Measurements from ENCODE around the gene PWWP2B. TPM values are rescaled to one million over a fixed set of nuclear protein-coding genes. Genes with fewer than 3 reads are reported as not detected.

Gene PWWP2B
- total and polyA plus RNA-seq, 7 experiments from 2014 or later, result 1.5 to 22.2 (median 11.5) TPM

DNA sequence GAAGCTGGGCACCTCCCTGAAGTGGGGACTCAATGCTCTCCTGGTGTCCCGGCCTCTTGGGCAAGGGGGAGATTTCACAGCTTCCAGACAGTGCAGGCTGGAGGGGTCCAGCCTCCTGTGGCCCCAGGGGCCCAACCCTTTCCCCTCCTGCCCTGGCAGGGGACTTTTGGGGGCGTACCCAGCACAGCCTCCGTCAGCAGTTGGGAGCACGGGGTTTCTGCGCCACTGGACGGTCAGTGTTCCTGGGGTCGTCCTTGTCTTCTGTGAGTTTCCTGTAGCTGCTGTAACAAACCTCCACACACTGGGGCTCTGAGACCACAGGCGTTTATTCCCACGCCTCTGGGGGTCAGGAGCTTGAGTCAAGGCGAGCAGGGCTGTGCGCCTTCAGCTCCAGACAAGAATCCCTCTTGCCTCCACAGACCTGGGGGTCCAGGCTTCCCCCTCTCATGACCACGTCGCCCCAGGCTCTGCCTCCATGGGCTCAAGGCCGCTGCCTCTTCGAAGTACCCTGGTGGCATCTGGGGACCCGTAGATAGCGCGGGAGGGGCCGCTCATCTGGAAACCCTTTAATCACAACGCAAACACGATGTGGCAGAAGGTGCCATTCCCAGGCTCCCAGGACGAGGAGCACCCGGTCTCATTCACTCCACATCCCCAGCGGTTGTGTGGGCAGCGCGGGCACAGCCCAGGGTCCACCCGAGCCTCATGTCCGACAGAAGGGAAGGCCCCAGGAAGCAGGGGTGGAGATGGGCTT is 14.0 kb downstream of the PWWP2B start:
- peaks cover 0 to 10% (median 2%) of the 10 kb centered on the region in 5 donors for H3K36me3 Mint-ChIP-seq
- Histone ChIP-seq H3K36me3 (ENCODE audit: control insufficient read depth in 2 of 3, insufficient read depth in 3 of 3, low read length in 3 of 3) (peaks cover 0 to 39% (median 0%) of the 10 kb centered on the region in 3 experiments), H3K4me3 (ENCODE audit: low read length) (no peak overlapping the region), H3K27ac (ENCODE audit: low read depth, low read length) (no peak overlapping the region), H3K9me3 (ENCODE audit: control insufficient read depth in 2 of 3, low read length in 3 of 3) (no peaks in the 10 kb centered on the region), H3K4me1 (ENCODE audit: control insufficient read depth in 2 of 2, insufficient read depth in 2 of 2, low read length in 2 of 2) (peaks cover 0 to 15% of the 10 kb centered on the region in 2 donors), H3K27me3 (ENCODE audit: control insufficient read depth in 2 of 2, insufficient read depth in 2 of 2, low read length in 2 of 2) (no peaks in the 10 kb centered on the region)
- no peak overlapping the region for H3K4me3 Mint-ChIP-seq
- ATAC-seq (no peak), DNase-seq (no peak)
- intact Hi-C loops (cut with micrococcal nuclease), result no loop called here
- ChIA-PET POLR2A (interaction anchor here (1.4 kb wide), 1 partner anchor 11 kb away, joined by 3 read pairs; no protein-coding TSS in a partner anchor), CTCF (interaction anchor here (0.8 kb wide), 1 partner anchor 37 kb away, joined by 3 read pairs; no protein-coding TSS in a partner anchor)
- H3K27me3 Mint-ChIP-seq, result no peaks in the 10 kb centered on the region
- peaks cover 3 to 43% (median 23%) of the 10 kb centered on the region in 7 donors for H3K4me1 Mint-ChIP-seq
- H3K27ac Mint-ChIP-seq, result no peak overlapping the region
- no peaks in the 10 kb centered on the region for H3K9me3 Mint-ChIP-seq

DNA sequence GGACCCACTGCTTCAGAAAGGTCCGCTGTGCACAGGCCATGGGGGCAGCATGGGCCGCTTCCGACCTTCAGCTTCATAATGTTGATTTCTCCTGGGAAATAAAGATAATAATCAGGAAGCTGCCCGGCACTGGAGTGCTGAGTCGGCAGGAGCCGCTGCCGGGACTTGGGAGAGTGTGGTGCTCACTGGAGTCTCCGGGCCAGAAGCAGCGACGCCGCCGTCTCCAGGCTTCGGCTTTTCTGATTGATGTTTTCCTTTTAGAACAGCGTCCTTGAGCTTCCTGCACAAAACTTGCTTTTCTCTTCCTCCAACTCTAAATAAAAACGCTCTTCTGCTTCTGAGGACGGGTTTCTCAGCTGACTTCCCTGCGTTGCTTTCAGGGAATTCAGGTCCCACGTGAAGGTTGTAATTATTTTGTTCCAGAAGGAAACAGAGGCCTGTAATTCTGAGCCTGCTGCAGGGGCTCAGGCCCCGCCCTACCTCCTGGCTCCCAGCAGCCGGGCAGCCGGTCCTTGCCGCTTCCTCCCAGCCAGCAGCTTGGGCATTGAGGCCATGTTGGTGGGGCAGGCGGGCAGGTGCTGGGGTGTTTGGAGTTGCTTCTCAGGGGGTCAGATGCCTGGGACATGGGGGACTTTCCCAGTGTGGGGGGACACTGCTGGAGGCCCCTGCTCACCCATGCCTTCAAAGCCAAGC is 14.7 kb downstream of the PWWP2B start:
- POLR2A ChIA-PET, result interaction anchor here (1.4 kb wide), 1 partner anchor 11 kb away, joined by 3 read pairs; no protein-coding TSS in a partner anchor
- H3K4me1 Mint-ChIP-seq, result peaks cover 3 to 36% (median 23%) of the 10 kb centered on the region in 7 donors

DNA sequence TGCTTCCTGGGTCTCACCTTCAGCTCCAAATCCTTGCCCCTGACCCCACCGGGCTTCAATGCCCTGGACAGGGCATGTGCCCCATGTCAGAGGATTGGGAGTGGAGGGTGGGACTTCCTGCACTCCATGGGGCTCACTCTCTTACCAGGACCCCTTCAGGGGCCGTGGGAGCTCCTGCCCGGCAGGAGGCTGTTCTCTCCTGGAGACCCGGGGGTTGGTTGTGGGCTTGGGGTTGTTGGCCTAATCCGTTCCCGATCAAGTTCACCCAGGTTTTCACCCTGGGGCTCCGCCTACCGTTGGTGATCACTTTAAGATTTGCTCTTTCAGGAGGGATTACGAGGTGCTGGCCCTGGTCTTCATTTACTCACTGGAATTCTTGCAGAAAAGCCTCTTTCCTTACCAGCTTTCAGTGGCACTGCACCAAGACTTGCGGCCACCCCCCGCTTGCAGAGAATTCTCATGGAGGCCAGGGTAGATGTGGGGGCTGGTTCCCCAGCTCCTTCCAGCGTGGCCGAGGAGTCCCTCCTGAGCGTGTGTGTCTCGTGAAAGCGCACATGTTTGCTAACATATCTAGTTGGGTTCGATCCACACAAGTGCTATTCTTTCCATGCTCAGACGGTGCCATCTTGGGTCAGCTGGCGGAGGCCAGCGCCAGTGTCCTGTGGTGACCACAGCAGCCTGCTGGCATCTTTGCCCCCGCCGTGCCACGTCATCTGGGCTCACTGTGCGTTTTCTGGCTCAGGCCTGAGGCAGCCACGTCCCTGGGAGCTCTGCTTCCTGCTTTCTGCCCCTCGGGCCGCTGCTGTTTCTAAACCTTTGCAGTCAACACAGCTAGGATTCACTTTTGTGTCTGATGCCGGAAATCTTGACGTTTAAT is 15.6 kb downstream of the PWWP2B start:
- H3K9me3 Mint-ChIP-seq, result no peaks in the 10 kb centered on the region
- H3K9me3 ChIP-seq (ENCODE audit: control insufficient read depth in 2 of 3, low read length in 3 of 3), result no peaks in the 10 kb centered on the region
- no peak overlapping the region for H3K4me3 ChIP-seq (ENCODE audit: low read length)
- H3K27me3 Mint-ChIP-seq, result no peaks in the 10 kb centered on the region
- H3K27me3 ChIP-seq (ENCODE audit: control insufficient read depth in 2 of 2, insufficient read depth in 2 of 2, low read length in 2 of 2), result no peaks in the 10 kb centered on the region
- intact Hi-C loops (cut with micrococcal nuclease), result no loop called here
- peaks cover 0 to 9% (median 2%) of the 10 kb centered on the region in 5 donors for H3K36me3 Mint-ChIP-seq
- peaks cover 0 to 25% (median 0%) of the 10 kb centered on the region in 3 experiments for H3K36me3 ChIP-seq (ENCODE audit: control insufficient read depth in 2 of 3, insufficient read depth in 3 of 3, low read length in 3 of 3)
- H3K27ac ChIP-seq (ENCODE audit: low read depth, low read length), result no peak overlapping the region
- CTCF ChIA-PET, result no interaction called here
- H3K4me1 ChIP-seq (ENCODE audit: control insufficient read depth in 2 of 2, insufficient read depth in 2 of 2, low read length in 2 of 2), result peaks cover 0 to 15% of the 10 kb centered on the region in 2 donors
- H3K4me1 Mint-ChIP-seq, result peaks cover 3 to 35% (median 21%) of the 10 kb centered on the region in 7 donors
- no peak for ATAC-seq
- no peak for DNase-seq
- POLR2A ChIA-PET, result interaction anchor here (0.9 to 1.4 kb wide), 2 partner anchors 10 to 14 kb away, joined by 3 read pairs; no protein-coding TSS in a partner anchor
- H3K4me3 Mint-ChIP-seq, result no peak overlapping the region
- peak overlapping the region in 3 of 9 donors; percentile 28 to 76 (median 56) for H3K27ac Mint-ChIP-seq

More for the DNA sequence above, 14.7 kb downstream of the PWWP2B start:
- Mint-ChIP-seq H3K36me3 (peaks cover 0 to 9% (median 2%) of the 10 kb centered on the region in 5 donors), H3K4me3 (peak overlapping the region in 1 of 10 donors; percentile 43), H3K9me3 (no peaks in the 10 kb centered on the region), H3K27ac (peak overlapping the region in 4 of 9 donors; percentile 23 to 56 (median 50)), H3K27me3 (no peaks in the 10 kb centered on the region)
- no peak for ATAC-seq
- Histone ChIP-seq H3K4me1 (ENCODE audit: control insufficient read depth in 2 of 2, insufficient read depth in 2 of 2, low read length in 2 of 2) (peaks cover 0 to 15% of the 10 kb centered on the region in 2 donors), H3K27ac (ENCODE audit: low read depth, low read length) (no peak overlapping the region), H3K9me3 (ENCODE audit: control insufficient read depth in 2 of 3, low read length in 3 of 3) (no peaks in the 10 kb centered on the region), H3K36me3 (ENCODE audit: control insufficient read depth in 2 of 3, insufficient read depth in 3 of 3, low read length in 3 of 3) (peaks cover 0 to 33% (median 0%) of the 10 kb centered on the region in 3 experiments), H3K4me3 (ENCODE audit: low read length) (no peak overlapping the region), H3K27me3 (ENCODE audit: control insufficient read depth in 2 of 2, insufficient read depth in 2 of 2, low read length in 2 of 2) (no peaks in the 10 kb centered on the region)
- intact Hi-C loops (cut with micrococcal nuclease), result no loop called here
- CTCF ChIA-PET, result interaction anchor here (0.8 kb wide), 1 partner anchor 36 kb away, joined by 3 read pairs; no protein-coding TSS in a partner anchor
- DNase-seq, result no peak

DNA sequence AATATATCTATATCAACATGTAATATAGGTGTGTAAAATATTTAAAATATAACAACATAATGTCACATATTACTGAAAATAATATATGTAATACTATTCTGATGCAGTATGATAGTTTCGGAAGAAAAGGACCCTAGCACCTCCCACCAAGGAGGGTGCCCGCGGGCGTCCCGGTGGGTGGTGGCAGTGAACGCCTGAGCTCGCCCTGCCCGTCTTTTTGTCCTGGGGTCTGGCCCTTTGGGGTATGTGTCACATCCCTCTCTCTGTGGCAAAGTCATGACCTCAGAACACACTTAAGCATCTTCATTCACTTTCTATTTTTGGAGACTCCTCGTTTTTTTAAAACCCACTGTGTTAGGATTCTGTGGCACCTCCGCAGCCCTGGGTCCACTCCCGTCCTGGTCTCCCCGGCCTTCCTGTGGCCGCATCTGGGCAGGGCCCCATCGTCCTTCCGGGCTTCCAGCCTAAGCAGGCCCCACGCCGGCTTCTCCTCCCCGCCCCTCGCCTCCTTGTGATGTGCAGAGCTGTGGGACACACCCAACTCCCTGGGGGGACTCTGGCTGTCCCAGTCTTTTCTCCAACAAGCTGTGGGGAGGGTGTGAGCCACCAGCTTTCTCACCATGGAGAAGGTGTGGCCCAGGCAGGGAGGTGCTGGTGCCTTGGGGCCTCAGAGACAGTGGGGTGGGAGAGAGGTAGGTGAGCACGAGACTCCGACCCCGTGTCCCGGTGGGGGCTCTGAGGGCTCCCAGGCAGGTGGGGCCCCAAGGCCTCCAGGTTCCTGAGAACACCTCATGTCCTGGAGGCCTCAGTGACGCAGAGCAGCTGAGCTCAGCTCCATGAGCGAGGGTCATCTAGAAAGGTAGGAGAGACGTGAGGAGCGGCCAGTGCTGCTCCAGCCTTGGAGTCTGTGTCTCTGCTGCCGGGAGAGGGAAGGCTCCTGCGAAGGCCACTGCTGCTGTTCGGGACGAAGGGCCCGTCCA is 16.5 kb downstream of the PWWP2B start:
- no peak overlapping the region for H3K27ac ChIP-seq (ENCODE audit: low read depth, low read length)
- Mint-ChIP-seq H3K4me3 (no peak overlapping the region), H3K27ac (peak overlapping the region in 2 of 9 donors; percentile 22 to 48), H3K4me1 (peaks cover 0 to 27% (median 13%) of the 10 kb centered on the region in 7 donors), H3K36me3 (peaks cover 0 to 9% (median 2%) of the 10 kb centered on the region in 5 donors), H3K27me3 (no peaks in the 10 kb centered on the region), H3K9me3 (no peaks in the 10 kb centered on the region)
- peaks cover 0 to 28% (median 0%) of the 10 kb centered on the region in 3 experiments for H3K36me3 ChIP-seq (ENCODE audit: control insufficient read depth in 2 of 3, insufficient read depth in 3 of 3, low read length in 3 of 3)
- intact Hi-C loops (cut with micrococcal nuclease), result no loop called here
- no peaks in the 10 kb centered on the region for H3K9me3 ChIP-seq (ENCODE audit: control insufficient read depth in 2 of 3, low read length in 3 of 3)
- POLR2A ChIA-PET, result no interaction called here
- no peak for ATAC-seq
- no peak overlapping the region for H3K4me3 ChIP-seq (ENCODE audit: low read length)
- DNase-seq, result no peak
- peaks cover 0 to 6% of the 10 kb centered on the region in 2 donors for H3K4me1 ChIP-seq (ENCODE audit: control insufficient read depth in 2 of 2, insufficient read depth in 2 of 2, low read length in 2 of 2)
- CTCF ChIA-PET, result no interaction called here
- no peaks in the 10 kb centered on the region for H3K27me3 ChIP-seq (ENCODE audit: control insufficient read depth in 2 of 2, insufficient read depth in 2 of 2, low read length in 2 of 2)

DNA sequence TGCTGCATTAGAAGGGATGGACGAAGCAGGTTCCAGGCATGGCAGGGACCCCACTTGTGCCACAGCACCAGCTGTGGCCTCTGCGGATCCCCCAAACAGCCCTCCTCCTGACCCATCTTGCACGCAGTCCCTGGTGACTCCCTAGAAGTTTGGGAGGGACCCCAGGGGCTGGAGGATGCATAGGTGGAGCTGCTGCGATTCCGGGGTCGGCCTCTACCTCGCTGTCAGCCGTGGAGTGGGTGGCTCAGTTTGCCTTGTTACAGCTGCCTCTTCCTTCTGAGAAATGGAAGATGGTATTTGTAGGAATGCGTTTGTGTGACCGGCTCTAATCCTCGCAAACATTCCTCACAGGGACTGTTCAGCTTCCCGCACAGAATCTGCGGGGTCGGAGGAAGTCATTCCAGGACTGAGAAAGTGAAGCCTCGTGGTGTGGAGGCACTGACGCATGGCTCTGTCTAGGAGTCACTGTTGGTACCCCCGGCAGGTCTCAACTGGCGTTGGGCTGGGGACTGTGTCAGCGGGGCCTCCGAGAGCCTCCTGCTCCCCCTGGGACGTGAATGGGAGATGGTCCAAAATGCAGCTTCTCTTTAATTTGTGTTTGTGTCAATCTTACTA is 17.5 kb downstream of the PWWP2B start:
- H3K27me3 Mint-ChIP-seq, result no peaks in the 10 kb centered on the region
- Histone ChIP-seq H3K27me3 (ENCODE audit: control insufficient read depth in 2 of 2, insufficient read depth in 2 of 2, low read length in 2 of 2) (no peaks in the 10 kb centered on the region), H3K9me3 (ENCODE audit: control insufficient read depth in 2 of 3, low read length in 3 of 3) (no peaks in the 10 kb centered on the region), H3K27ac (ENCODE audit: low read depth, low read length) (no peak overlapping the region), H3K36me3 (ENCODE audit: control insufficient read depth in 2 of 3, insufficient read depth in 3 of 3, low read length in 3 of 3) (peaks cover 0 to 28% (median 0%) of the 10 kb centered on the region in 3 experiments), H3K4me1 (ENCODE audit: control insufficient read depth in 2 of 2, insufficient read depth in 2 of 2, low read length in 2 of 2) (no peaks in the 10 kb centered on the region), H3K4me3 (ENCODE audit: low read length) (no peak overlapping the region)
- intact Hi-C loops (cut with micrococcal nuclease), result no loop called here
- ATAC-seq (no peak), DNase-seq (no peak)
- ChIA-PET CTCF (no interaction called here), POLR2A (no interaction called here)
- H3K36me3 Mint-ChIP-seq, result peaks cover 0 to 9% (median 2%) of the 10 kb centered on the region in 5 donors
- peak overlapping the region in 1 of 10 donors; percentile 16 for H3K4me3 Mint-ChIP-seq
- peaks cover 0 to 27% (median 13%) of the 10 kb centered on the region in 7 donors for H3K4me1 Mint-ChIP-seq
- H3K27ac Mint-ChIP-seq, result peak overlapping the region in 2 of 9 donors; percentile 12 to 22
- no peaks in the 10 kb centered on the region for H3K9me3 Mint-ChIP-seq

Data from naive thymus-derived CD4-positive, alpha-beta T cell (primary cell).